GM21529 (cell line): ENCODE measurements around the gene GNPTG.

ENCODE experiments used
- ATAC-seq: cut with Tn5 transposase; IDR thresholded peaks from one replicate; pipeline ENCODE4 v1.9.1; 2021; ENCODE audit not compliant: unreplicated experiment

Gene GNPTG

DNA sequence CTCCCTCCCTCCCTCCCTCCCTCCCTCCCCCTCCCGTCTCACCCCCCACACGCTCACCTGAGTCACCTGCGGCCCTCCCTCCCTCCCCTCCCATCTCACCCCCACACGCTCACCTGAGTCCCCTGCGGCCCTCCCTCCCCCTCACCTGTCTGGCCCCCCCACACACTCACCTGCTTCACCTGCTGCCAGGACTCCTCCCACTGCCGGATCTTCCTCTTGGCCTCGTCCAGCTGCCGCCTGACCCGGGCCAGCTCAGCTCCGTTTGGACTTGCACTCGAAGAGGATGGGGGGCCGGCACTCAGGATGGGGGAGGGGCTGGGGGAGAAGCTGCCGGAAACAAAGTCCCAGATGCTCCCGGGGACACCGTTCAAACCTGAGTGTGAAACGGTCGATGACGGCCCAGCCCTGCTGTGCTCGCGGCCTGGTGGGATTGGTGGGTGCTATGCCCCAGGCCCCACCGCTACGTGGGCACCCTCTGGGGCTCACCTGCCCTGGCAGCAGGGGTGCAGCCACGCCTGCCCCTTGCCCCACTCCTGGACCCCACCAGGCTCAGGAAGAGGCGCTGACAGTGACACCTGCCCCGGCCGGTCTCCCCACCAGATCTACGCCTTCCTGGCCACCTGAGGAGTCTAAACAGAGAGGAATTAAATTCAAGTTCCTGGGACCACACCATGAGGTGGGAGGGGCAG lies 15.9 kb downstream of the GNPTG start:
- no peak for ATAC-seq

DNA sequence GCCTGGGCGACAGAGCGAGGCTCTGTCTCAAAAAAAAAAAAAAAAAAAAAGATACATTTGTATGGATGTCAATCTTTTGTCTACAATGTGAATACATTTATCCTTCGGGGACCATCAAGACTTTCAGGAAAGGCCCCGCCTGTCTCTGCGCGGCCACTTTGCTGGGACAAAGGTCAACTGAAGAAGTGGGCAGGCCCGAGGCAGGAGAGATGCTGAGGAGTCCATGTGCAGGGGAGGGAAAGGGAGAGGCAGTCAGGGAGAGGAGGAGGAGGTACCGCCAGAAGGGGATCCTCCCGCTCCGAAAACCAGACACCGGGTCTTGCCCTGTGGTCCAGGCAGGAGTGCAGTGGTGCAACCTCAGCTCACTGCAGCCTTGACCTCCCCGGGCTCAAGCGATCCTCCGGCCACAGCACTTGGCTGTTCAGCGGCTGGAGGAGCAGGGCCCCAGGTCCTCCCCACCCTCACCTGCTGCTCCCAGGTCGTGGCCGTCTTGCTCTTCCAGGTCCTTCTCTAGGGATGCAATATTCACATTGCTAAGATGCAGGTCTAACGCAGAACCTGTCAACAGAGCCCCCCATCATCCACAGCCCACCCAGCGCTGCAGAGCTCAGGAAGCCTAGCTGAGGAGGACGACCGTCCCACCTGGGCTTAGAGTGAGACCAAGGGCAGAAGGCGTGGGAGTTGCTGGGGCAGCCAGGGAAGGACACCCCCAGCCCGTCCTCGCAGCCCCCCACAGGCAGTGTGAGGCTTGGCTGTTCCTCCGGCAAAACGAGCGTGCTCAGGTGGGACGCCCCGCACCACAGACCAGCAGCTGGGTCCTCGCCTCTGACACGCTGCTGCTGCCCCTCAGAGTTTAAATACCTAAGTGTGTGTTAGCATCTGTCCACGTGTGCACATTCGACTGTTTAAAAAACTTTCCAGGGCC lies 19.6 kb downstream of the GNPTG start:
- no peak for ATAC-seq

DNA sequence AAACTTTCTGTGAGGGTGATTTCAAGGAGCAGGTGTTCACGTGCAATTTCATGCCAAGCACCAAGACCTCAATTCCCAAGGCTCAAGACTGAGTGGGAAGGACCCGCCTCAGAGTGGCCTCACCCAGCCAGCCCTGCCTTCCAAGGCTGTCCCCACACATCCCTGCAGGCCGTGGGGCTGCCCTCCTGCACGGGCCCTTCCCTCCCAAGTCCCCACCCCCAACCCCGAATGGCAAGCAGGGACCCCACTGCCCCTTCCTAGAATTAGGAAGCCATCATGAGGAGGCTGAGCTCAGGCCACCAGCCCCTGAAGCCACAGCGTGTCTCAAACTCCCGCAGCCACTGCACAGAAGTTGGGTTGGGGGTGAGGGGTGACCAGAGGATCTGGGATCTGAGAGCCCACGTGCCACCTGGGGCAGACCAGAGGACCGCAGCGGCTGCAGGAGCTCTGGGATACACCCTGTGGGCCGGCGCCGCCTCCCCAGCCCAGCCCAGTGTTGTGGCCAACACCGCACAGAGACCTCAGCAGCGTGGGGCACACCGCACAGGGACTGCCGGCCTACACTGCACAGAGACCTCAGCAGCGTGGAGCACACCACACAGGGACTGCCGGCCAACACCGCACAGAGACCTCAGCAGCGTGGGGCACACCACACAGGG lies 20.7 kb downstream of the GNPTG start:
- ATAC-seq, result no peak

DNA sequence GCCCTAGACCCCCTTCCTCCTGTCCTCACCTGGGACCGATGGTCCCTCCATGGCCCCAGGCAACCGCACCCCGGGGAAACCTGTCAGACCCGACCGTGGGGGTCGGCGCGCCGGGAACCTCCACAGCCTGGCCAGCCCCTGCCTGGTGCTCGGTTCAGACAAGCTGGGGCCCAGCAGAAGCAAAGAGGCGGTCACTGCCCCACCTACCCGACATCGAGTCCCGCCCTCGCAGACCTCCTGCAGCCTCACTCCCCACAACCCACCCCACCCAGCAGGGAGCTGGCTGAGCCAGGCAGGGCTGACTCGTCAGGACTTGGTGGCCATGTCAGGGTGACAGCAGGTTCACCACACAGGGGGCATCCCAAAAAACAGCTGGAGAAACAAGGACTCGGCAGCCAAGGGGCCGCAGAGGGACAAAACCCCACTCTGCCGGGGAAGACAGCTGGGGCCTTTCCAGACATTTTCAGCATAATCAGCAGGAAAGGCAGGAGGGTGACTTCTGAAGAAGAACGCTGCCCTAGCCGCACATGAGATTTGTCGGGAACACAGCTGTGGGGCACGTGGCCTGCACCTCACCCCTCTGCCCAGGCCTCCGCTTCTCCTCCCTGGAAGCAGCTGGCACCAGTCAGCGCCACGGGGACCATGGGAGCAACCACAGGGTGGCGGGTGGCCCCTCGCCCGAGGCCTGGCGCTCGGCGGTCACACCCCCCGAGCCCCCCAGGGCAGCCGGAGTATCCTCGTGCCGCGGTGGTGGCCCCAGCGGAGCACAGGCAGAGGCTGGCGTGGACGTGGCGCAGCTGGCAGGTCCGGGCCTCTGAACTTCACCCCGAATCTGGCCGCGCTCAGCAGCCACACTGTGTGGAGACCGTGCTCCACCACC lies 22.9 kb downstream of the GNPTG start:
- no peak for ATAC-seq

DNA sequence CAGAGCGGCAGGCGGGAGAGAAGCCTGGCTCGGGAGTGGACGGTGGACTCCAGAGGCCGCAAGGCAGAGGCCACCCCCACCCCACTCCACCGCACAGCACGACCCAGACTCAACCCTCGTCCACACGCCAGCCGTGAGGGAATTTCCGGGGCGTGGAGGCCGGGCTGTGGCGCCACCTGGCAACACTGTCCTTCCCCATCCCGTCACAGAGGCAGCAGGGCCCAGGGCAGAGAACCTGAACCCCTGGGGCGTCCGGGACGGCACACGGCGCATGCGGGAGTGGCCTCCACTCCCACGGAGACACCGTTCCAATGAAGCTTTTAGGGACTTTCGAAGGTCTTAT lies 23.5 kb downstream of the GNPTG start:
- no peak for ATAC-seq

DNA sequence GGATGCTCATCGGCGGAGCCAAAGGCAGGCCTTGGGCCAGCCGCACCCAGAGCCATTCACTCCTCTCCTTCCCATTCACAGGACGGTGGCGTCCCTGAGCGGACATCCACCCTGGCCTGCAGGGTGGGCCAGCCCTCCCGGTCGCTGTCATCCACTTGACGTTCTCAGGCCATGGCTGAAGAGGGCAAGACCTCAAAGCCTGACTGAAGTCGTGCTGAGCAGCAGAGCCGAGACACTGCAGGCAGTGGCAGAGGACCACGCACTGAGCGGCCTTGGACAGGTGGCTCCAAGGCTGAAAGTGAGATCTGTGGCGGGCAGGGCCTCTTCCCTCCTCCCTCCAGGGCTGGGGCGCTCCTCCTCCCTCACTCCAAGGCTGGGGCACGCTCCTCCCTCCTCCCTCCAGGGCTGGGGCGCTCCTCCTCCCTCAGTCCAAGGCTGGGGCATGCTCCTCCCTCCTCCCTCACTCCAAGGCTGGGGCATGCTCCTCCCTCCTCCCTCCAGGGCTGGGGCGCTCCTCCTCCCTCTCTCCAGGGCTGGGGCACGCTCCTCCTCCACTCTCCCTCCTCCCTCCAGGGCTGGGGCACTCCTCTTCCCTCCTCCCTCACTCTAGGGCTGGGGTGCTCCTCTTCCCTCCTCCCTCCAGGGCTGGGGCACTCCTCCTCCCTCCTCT lies 24.1 kb downstream of the GNPTG start:
- ATAC-seq, result no peak

DNA sequence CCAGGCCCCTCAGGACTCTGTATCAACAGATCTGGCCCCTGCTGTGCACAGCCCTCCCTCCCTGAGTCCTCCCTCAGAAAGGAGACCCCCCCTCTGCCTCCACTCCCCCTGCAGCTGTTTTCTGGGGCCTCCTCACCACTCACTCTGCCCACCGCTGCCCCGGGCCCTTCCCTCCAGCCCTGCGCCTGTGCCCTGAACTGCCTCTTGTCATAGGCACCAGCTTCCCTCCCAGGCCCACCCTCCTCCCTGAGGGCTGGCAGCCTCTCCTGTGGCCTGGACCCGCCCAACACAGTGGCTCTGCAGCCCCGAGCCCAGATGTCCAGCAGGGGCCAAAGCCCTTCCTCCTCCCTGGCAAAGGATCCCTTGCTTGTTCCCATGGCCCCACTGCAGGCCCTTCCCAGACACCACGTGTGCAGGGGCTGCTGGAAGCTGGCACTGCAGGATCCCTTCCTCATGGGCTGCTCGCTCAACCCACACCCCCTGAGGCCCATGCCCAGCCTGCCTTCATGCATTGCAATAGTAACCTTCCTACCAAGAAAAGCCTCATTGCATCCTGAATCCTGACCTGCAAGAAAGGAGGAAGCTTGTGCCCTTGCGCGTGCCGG lies 25.8 kb downstream of the GNPTG start:
- ATAC-seq, result no peak

DNA sequence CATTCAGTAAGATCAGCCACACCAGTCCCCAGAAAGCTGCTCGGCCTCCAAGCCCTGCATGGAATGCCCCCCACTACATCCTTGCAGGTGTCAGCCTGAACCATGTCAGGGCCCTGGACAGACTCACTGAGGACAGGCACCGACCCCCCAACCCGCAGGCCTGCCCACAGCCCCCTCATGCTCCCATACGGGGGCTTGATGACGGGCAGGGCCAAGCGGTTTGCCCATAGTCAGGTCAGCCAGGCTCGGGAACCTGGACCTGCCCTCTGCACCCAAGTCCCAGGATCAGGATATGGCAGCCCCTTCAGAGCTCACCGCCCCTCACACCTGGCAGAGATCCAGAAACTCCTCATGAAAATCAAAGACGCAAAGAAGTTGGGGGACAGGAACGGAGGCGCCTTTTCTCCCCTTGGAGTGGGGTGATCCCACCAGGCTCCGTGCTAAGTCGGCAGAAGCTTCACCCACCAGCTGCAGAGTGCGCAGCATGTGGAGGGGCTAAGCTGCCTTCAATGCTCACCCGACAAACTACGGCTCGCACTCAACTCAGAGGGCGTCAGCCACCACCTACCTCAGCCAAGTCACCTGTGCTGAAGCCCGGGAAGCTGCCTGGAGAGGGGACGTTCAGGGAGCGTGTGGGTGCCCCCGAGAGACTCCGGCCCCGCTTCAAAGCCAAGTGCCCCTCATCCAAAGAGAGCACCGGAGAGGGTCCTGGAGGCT lies 26.5 kb downstream of the GNPTG start:
- ATAC-seq, result no peak

DNA sequence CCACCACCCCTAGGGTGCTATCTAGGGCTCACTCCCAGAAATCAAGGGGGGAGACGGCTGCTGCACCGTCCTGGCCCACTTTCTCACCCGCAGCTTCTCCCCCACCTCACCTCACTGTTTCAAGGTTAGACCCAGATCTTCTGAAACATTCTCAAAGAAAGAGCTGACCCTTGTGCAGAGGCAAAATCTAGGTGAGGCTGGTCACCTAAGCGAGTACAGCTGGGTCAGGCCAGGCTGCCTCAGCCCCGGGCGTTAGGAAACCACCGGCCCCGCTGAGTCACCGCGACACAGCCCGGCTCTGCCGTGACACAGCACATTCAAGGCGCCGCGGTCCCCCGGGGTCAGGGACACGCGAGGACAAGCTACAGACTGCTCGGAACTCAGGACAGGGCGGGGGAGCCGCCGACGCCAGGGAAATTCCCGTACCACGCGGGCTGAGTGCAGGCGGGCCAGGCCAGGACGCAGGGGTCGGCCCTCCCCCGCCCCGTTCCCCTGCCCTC lies 27.1 kb downstream of the GNPTG start:
- peak; percentile 39 for ATAC-seq

DNA sequence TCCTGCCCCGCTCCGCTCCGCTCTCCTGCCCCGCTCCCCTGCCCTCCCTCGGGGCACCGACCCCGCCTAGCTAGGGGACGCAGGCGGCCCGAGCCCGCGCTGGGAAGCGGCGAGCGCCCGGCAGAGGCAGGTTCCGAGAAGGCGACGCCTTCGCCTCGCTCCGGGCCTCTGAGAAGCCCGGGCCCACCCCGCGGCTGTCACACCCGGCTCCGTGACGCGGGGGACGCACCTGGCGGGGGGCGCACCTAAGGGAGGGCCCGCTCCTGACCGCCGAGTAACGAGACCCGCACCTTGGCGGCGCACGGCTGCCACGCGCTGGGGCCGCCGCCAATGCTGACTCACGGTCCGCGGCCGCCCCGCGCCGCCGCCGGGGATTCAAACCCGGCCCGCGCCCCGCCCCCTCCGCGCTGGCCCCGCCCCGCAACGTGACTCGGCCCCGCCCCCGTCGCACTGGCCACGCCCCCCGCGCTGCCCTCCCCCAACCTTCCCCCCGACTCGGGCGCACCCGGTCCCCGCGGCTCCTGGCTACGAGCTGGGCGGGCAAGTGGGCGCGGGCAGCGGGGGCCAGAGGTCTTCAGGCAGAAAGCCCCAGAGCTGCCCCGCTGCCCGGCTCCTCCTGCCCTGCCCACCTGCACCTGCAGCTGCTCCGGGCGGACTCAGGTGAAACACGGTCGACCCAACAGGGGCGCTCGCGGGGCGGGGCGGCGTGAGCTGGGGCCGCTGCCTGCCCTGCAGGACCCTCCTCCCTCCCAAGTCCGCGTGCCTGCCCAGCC lies 27.8 kb downstream of the GNPTG start:
- peak; percentile 51 for ATAC-seq

DNA sequence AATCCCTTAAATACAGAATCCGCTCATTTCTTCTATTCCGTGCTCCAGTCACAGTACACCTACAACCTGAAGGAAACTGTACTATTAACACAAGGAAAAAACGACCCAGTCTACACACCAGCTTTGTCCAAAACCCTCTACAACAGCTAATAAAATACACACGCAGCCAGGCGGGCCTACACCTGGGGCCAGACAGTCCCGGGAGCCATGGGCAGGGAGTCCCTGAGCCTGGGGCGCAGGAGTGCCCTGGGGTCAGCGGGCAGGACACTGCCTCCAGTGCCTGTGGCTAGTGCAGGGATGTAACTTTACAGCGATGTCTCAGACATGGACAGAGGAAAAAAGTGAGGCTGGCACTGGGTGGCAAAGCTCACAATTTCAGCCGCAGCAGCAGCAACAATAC lies 28.5 kb downstream of the GNPTG start:
- no peak for ATAC-seq

DNA sequence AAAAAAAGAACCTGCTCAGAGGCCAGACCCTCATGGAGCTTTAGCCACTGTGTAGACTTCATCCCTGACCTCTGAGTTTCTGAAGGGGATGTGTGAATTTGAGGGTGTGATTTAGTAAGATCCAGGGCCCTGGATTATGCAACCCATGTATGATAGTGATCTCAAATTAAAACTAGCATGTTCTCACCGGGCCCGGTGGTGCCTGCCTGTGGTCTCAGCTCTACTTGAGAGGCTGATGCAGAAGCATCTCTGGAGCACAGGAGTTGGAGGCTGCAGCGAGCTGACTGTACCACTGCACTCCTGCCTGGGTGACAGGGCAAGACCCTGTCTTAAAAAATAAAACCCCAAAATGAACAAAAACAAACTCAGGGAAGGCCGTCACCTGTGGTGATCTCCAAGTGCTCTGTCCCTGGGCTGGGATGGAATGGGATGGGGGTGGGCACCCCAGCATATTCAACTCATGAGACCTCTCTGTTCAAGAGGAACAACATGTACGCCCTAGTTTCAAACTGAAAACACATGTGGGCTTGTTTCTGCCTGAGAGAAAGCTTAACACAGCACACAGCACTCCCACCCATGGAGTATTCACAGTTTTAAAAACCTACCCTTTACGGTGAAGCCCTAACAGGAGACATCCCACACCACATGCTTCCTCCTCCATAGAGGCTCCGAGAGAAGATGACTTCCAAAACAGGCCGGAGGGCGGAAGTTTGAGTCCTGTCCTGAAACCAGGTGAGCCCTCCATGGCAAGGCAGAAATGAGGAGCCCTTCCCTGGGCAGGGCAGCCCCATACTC lies 30.1 kb downstream of the GNPTG start:
- no peak for ATAC-seq

DNA sequence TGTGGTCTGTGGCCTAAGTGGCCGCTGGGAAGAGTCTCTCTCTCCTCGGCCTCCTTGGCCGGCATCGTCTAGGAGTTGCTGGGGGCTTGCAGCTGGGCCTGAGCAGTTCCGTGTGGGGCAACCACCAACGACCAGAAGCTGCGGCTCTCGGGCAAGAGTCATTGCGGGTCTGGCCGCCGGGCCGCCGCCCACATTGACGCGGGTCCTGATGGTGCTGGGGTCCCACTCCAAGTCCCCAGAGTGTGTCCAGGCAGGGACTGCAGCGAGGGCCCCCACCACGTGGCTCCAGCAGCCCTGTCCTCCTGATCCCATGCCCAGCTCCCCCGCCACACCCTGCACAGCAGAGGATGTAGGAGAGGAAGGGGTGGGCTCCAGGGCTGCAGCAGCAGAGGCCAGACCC lies 31.8 kb downstream of the GNPTG start:
- no peak for ATAC-seq

DNA sequence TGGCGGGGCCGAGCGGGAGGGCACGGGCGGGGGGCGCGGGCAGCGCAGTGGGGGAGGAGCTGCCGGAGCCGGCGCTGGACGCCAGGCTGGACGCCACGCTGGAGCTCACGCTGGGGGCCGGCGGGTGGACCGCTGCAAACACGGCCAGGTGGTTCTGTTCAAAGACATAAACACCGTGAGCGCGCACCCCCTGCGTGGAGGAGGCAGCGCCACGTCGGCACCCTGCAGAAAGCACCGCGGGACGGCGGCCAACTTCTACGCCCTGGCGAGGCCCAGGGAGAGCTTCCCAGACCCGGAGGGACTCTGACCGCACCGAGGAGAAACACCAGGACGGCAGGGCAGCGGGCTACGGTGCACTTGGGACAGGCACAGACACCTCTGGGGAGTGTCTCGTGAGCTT lies 33.5 kb downstream of the GNPTG start:
- ATAC-seq, result no peak

DNA sequence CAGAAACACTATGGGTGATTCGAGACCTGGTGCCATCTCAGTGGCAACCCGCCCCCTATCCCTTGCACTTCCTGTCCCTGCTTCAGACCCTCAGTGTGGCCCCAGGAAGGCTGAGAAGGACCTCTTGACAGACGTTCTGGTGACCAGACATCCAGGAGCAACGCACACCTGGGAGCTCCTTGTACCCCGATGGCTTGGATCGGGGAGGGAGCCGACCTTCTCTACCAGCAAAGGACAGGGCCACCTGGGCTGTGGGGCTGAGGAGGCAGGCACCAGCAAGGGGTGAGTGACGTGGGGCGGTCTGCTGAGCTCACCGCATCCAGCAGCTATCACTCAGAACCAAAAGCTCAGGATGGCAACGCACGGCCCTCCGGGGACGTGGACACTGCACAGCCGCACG lies 35.6 kb downstream of the GNPTG start:
- no peak for ATAC-seq

DNA sequence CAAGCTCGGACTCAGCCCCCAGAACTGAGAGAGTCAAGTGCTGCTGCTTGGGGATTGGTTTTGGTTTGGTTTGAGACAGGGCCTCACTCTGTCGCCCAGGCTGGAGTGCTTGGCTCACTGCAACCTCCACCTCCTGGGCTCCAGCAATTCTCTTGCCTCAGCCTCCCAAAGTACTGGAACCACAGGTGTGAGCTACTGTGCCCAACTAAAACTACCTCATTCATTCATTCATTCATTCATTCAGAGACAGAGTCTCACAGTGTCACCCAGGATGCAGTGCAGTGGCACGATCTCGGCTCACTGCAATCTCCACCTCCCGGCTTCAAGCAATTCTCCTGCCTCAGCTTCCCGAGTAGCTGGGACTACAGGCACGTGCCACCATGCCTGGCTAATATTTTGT lies 38.0 kb downstream of the GNPTG start:
- no peak for ATAC-seq

DNA sequence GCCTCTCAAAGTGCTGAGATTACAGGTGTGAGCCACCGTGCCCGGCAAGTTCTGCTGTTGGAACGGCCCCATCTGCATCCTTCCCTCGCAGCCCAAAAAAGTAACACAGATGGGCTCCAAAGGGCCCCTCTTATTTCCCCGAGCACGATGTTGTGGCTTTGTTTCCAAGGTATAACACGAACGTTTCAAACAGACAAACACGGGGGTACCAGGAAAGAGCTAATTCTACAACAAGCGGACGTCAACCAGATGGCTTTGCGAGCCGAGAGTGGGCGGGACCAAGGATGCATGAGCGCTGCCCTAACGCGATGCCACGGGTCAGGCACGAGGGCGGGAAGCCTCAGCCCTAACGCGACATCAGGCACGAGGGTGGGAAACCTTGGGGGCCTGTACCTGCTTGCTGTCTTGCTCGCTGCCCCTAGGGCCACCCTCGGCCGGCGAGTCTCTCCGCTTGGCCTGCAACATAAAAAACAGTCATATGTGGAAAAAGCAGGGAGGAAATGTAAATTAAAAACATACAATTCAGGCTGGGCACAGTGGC lies 38.6 kb downstream of the GNPTG start:
- ATAC-seq, result no peak
